Activated B cell treated with CpG ODN at 0.5 μM for 24 hours (primary cell): ENCODE results near the gene MPZL1. TPM values are rescaled to one million over a fixed set of nuclear protein-coding genes. Genes with fewer than 3 reads are reported as not detected.
A peak's percentile ranks its signal among the peaks of the same experiment; 100 is the strongest.

Source experiments
- ATAC-seq: fragments of 200-7000 bp; cut with Tn5 transposase; one replicate; pipeline ENCODE4 v1.10.0; 2021; ENCODE audit warnings: low read depth, mild to moderate bottlenecking, moderate library complexity
- CTCF ChIA-PET: fragments of 350-600 bp; sonication (Branson Sonifier 250); formaldehyde crosslinking; loops from one replicate; lab custom pipeline; 2021; ENCODE audit warnings: antibody characterized with exemption; lab: Charles Lee
- POLR2A ChIA-PET: fragments of 350-600 bp; sonication (Branson Sonifier 250); formaldehyde crosslinking; loops from one replicate; lab custom pipeline; 2021; ENCODE audit warnings: antibody characterized with exemption; lab: Charles Lee
- DNase-seq: peaks from one replicate; pipeline ENCODE4 v3.0.0; 2022
- H3K27ac Mint-ChIP-seq: one replicate; pipeline ENCODE4 v1.8.0; 2020; ENCODE audit warnings: mixed read lengths
- H3K27me3 Mint-ChIP-seq: one replicate; pipeline ENCODE4 v1.8.0; 2021; ENCODE audit warnings: mixed read lengths
- H3K36me3 Mint-ChIP-seq: one replicate; pipeline ENCODE4 v1.8.0; 2021; ENCODE audit warnings: low read depth, mixed read lengths
- H3K4me1 Mint-ChIP-seq: one replicate; pipeline ENCODE4 v1.8.0; 2021; ENCODE audit warnings: mixed read lengths
- H3K4me3 Mint-ChIP-seq: one replicate; pipeline ENCODE4 v1.8.0; 2020; ENCODE audit warnings: mild to moderate bottlenecking, mixed read lengths
- H3K9me3 Mint-ChIP-seq: one replicate; pipeline ENCODE4 v1.8.0; 2020; ENCODE audit warnings: mixed read lengths
- intact Hi-C: fragments of 100-400 bp; cut with micrococcal nuclease; formaldehyde crosslinking; loops from one replicate; pipeline ENCODE4 v1.15.1; 2024
- total RNA-seq: library from RNA; stranded (reverse); gene quantifications from 2 replicates; pipeline ENCODE4 v1.2.3, GENCODE V29; 2022
- TF ChIP-seq, protein P1 (sequence below): fragments of 200-600 bp; IDR thresholded peaks from one replicate; pipeline ENCODE4 v1.8.0; 2022; ENCODE audit warnings: antibody characterized with exemption, mild to moderate bottlenecking

MPZL1 gene
- total RNA-seq, 1 donor from 2014 or later = 27.2 TPM

DNA sequence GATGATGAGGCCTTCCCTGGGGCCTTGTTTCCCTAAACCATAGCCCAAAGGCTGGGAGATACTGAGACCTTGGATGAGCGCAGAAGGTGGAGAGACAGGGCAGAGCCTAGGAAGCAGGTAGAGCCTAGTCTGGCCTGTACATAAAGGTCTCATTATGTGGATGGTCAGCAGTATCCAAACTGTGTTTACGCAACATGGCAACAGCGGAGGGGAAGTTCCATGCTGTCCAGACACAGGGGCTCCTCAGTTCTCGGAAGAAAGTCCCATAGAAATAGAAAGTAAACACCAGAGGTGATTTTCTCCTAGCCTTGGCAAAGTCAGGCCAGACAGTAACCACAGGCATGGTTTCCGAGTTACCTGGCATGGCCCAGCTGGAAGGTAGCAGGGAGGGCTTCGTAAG is 42.1 kb upstream of the MPZL1 start:
- intact Hi-C loops = no loop called here
- no peak for ATAC-seq
- no peaks in the 10 kb centered on the region for H3K27me3 Mint-ChIP-seq
- ChIA-PET CTCF (no interaction called here), POLR2A (interaction anchor here (0.6 kb wide), 1 partner anchor 76 kb away, joined by 6 read pairs; no protein-coding TSS in a partner anchor)
- peaks cover 8% of the 10 kb centered on the region for H3K4me1 Mint-ChIP-seq
- no peaks in the 10 kb centered on the region for H3K9me3 Mint-ChIP-seq
- no peak overlapping the region for H3K27ac Mint-ChIP-seq
- peaks cover 46% of the 10 kb centered on the region for H3K36me3 Mint-ChIP-seq
- no peak for DNase-seq
- TF ChIP-seq, protein P1, sequence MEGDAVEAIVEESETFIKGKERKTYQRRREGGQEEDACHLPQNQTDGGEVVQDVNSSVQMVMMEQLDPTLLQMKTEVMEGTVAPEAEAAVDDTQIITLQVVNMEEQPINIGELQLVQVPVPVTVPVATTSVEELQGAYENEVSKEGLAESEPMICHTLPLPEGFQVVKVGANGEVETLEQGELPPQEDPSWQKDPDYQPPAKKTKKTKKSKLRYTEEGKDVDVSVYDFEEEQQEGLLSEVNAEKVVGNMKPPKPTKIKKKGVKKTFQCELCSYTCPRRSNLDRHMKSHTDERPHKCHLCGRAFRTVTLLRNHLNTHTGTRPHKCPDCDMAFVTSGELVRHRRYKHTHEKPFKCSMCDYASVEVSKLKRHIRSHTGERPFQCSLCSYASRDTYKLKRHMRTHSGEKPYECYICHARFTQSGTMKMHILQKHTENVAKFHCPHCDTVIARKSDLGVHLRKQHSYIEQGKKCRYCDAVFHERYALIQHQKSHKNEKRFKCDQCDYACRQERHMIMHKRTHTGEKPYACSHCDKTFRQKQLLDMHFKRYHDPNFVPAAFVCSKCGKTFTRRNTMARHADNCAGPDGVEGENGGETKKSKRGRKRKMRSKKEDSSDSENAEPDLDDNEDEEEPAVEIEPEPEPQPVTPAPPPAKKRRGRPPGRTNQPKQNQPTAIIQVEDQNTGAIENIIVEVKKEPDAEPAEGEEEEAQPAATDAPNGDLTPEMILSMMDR = no peak
- no peak overlapping the region for H3K4me3 Mint-ChIP-seq

DNA sequence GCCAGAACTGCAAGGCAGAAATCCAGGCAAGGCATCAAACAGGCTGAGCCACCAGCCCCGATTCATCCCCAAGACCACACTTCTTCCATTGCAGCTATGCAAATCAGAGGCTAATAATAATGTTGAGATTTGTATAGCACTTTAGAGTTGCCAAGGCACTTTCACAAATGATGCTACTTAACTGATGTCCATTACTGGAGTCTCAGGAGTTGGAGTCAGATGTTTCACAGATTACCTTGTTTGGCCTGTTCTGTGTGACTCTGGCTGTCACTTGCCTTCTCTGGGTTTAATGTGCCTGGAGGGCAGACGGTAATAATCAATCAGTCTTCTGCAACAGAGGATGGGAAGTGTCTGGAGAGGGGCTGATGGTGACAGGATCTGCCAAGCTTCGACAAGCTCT is 40.8 kb upstream of the MPZL1 start:
- POLR2A ChIA-PET = interaction anchor here (0.6 to 1.7 kb wide), 7 partner anchors 12 to 174 kb away, joined by 3 to 6 read pairs (median 3); no protein-coding TSS in a partner anchor
- H3K36me3 Mint-ChIP-seq = peaks cover 48% of the 10 kb centered on the region
- no peak overlapping the region for H3K4me3 Mint-ChIP-seq
- no peak for ATAC-seq
- DNase-seq = no peak
- intact Hi-C loops = no loop called here
- H3K4me1 Mint-ChIP-seq = peaks cover 11% of the 10 kb centered on the region
- TF ChIP-seq, protein P1 = no peak
- H3K27me3 Mint-ChIP-seq = no peaks in the 10 kb centered on the region
- no peaks in the 10 kb centered on the region for H3K9me3 Mint-ChIP-seq
- H3K27ac Mint-ChIP-seq = no peak overlapping the region
- CTCF ChIA-PET = interaction anchor here (1.9 kb wide), 1 partner anchor 81 kb away, joined by 14 read pairs; no protein-coding TSS in a partner anchor

DNA sequence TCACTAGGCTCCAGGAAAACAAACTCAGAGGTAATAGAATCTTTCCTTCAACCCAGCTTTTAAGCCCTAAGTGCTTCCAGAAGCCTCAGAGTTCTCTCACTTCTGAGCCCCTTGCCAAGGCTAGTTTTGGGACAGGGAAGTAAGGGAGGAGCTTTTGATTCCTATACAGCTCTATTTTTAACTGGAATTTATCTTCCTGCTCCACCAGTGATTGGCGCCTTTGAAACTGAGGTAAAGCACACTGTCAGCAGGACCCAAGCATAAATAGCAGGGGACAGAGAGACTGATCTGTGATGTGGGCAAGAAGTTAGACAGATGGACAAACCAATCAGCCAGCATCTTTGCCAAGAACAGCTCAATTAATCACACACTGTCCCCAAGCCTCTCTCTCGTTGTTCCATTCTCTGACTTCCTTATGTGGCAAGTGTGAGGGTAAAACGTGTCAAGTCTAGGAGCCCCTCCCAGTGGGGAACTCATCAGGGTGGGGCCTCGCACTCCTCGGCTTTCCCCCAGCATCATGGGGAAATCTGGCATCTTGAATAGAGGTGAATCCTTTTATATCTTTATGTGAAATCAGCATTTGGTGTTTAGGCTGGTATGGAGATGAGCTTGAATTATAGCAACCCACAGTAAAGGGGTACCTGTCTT is 40.2 kb upstream of the MPZL1 start:
- ChIA-PET POLR2A (interaction anchor here (1.1 to 1.7 kb wide), 3 partner anchors 48 to 80 kb away, joined by 3 to 5 read pairs (median 4); no protein-coding TSS in a partner anchor), CTCF (interaction anchor here (1.9 kb wide), 1 partner anchor 81 kb away, joined by 14 read pairs; no protein-coding TSS in a partner anchor)
- peaks cover 48% of the 10 kb centered on the region for H3K36me3 Mint-ChIP-seq
- peak overlapping the region; percentile 25 for H3K4me3 Mint-ChIP-seq
- H3K27ac Mint-ChIP-seq = no peak overlapping the region
- intact Hi-C loops = no loop called here
- no peaks in the 10 kb centered on the region for H3K27me3 Mint-ChIP-seq
- DNase-seq (no peak), ATAC-seq (no peak)
- TF ChIP-seq, protein P1 = no peak
- H3K4me1 Mint-ChIP-seq = peaks cover 16% of the 10 kb centered on the region
- no peaks in the 10 kb centered on the region for H3K9me3 Mint-ChIP-seq

DNA sequence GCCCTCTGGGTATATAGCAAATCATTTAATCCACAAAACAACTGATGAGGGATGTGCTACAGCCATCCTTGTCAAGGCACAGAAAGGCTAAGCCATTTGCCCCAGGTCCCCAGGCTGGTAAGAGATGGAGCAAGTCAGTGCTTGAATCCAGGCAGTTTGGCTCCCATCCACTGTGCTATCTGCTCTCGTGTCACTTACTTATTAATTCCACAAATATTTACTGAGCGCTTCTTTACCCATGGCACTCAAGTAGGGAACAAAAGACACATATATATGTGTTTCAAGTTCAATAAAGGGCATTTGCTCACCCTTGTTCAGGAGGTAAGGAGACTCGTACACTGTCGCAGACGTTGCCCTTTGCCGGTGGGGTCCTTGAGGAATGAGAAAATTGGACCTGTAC is 38.6 kb upstream of the MPZL1 start:
- POLR2A ChIA-PET = no interaction called here
- Mint-ChIP-seq H3K36me3 (peaks cover 60% of the 10 kb centered on the region), H3K27me3 (no peaks in the 10 kb centered on the region), H3K4me3 (no peak overlapping the region), H3K27ac (no peak overlapping the region), H3K4me1 (peaks cover 30% of the 10 kb centered on the region), H3K9me3 (no peaks in the 10 kb centered on the region)
- CTCF ChIA-PET = no interaction called here
- TF ChIP-seq, protein P1 = no peak
- ATAC-seq = no peak
- DNase-seq = no peak
- intact Hi-C loops = no loop called here

DNA sequence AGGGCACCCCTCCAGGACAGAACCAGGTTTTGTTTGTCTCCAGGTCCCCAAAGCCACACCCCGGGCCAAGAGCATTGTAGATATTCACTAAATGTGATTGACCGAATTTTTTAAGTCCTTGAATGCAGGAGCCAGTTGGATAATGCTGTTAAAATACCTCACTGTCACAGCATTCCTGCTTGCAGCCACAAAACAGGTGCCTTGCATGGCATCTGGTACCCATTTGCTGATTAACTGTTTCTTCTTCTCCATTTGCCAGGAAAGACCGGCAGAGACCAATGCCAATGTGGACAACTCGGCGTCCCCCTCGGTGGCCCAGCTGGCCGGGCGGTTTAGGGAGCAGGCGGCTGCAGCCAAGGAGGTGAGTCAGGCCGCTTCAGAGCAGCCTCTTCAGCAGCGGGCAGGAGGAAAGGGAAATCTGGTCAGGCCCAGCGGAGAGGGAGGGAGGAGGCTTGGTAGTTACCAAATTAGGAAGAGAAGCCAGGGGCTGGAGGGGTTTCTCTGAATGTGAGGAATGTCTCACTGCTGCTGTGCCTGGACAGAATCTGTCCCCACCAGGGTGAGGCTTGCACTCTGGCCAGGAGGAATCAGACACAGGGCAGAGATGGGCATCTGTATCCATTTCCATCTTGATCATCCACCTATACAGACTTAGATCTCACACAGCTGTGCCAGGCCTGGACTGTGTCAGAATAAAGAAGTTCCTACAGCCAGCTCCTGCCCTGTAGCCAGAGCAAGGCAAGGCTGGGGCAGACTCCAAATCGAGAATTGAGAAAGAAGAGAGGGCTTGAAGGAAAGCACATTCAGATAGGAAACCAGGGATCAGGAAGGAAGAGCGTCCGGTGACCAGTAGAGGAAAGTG is 37.9 kb upstream of the MPZL1 start:
- ChIA-PET CTCF (no interaction called here), POLR2A (no interaction called here)
- Mint-ChIP-seq H3K36me3 (peaks cover 66% of the 10 kb centered on the region), H3K4me3 (no peak overlapping the region), H3K27me3 (no peaks in the 10 kb centered on the region), H3K9me3 (no peaks in the 10 kb centered on the region), H3K4me1 (peaks cover 37% of the 10 kb centered on the region), H3K27ac (peak overlapping the region; percentile 84)
- ATAC-seq = no peak
- DNase-seq = no peak
- TF ChIP-seq, protein P1 = no peak
- intact Hi-C loops = loop anchor here (2.0 kb wide), 1 partner anchor 15 kb away; no protein-coding TSS in a partner anchor
